HPDE6-E6E7 (cell line): ENCODE data around the gene SLC35A5.
A peak's percentile ranks its signal among the peaks of the same experiment; 100 is the strongest.
"Not testable (repeated sequence)": the region's sequence is repeated elsewhere in the genome, so short reads cannot be mapped to it uniquely, and the experiment has no call there.

Experiments used
- DNase-seq: peaks from one replicate; pipeline ENCODE4 v3.0.0; 2011; ENCODE audit warnings: missing footprints; ENCODE audit errors: extremely low spot score

Gene SLC35A5

GRCh38 chr3:112561734-112562529 is at the start of gene SLC35A5, which contains the start of gene ATG3:
Gene SLC35A5, plus strand, starts transcription at chr3:112562045. Its CDS starts 1,359 bp downstream, at chr3:112563404.
Gene ATG3, minus strand, starts transcription at chr3:112561962. Its CDS starts 434 bp downstream, at chr3:112561528.
- peak; percentile 93 for DNase-seq

GRCh38 chr3:112512320-112512719 is 49.5 kb upstream of the SLC35A5 start:
- DNase-seq = no peak

GRCh38 chr3:112514527-112515128 is 47.2 kb upstream of the SLC35A5 start:
- DNase-seq = no peak

GRCh38 chr3:112518970-112519369 is 42.9 kb upstream of the SLC35A5 start:
- DNase-seq = not testable (repeated sequence)

- peak; percentile 43 for DNase-seq
These were observed 42.3 kb upstream of the SLC35A5 start for GRCh38 chr3:112519424-112520001.

GRCh38 chr3:112524127-112524526 is 37.7 kb upstream of the SLC35A5 start:
- DNase-seq = not testable (repeated sequence)

- DNase-seq = peak; percentile 9
These were observed 31.3 kb upstream of the SLC35A5 start for GRCh38 chr3:112530573-112530972.

GRCh38 chr3:112531358-112531781 is 30.5 kb upstream of the SLC35A5 start:
- DNase-seq = peak; percentile 14

- no peak for DNase-seq
These were observed 21.8 kb upstream of the SLC35A5 start for GRCh38 chr3:112539825-112540650.

- peak; percentile 29 for DNase-seq
These were observed 15.6 kb upstream of the SLC35A5 start for GRCh38 chr3:112546216-112546759.

- DNase-seq = no peak
These were observed 11.0 kb upstream of the SLC35A5 start for GRCh38 chr3:112550859-112551258.

GRCh38 chr3:112555535-112556170 is 6.2 kb upstream of the SLC35A5 start:
- no peak for DNase-seq

GRCh38 chr3:112557976-112558375 is 3.9 kb upstream of the SLC35A5 start:
- DNase-seq = no peak

- DNase-seq = no peak
These were observed 1.5 kb upstream of the SLC35A5 start for GRCh38 chr3:112560307-112560706.

GRCh38 chr3:112560721-112561483 is 943 bp upstream of the SLC35A5 start:
- peak; percentile 66 for DNase-seq

- DNase-seq = peak; percentile 5
These were observed 436 bp upstream of the SLC35A5 start for GRCh38 chr3:112561484-112561733.

GRCh38 chr3:112564247-112564939 is 2.5 kb downstream of the SLC35A5 start:
- not testable (repeated sequence) for DNase-seq

- DNase-seq = no peak
These were observed 3.1 kb downstream of the SLC35A5 start for GRCh38 chr3:112564940-112565305.

GRCh38 chr3:112568642-112569041 is 6.8 kb downstream of the SLC35A5 start:
- peak; percentile 19 for DNase-seq

- DNase-seq = no peak
These were observed 7.4 kb downstream of the SLC35A5 start for GRCh38 chr3:112569265-112569664.
